ENCODE data around the gene BCL2L11.

Gene BCL2L11

DNA sequence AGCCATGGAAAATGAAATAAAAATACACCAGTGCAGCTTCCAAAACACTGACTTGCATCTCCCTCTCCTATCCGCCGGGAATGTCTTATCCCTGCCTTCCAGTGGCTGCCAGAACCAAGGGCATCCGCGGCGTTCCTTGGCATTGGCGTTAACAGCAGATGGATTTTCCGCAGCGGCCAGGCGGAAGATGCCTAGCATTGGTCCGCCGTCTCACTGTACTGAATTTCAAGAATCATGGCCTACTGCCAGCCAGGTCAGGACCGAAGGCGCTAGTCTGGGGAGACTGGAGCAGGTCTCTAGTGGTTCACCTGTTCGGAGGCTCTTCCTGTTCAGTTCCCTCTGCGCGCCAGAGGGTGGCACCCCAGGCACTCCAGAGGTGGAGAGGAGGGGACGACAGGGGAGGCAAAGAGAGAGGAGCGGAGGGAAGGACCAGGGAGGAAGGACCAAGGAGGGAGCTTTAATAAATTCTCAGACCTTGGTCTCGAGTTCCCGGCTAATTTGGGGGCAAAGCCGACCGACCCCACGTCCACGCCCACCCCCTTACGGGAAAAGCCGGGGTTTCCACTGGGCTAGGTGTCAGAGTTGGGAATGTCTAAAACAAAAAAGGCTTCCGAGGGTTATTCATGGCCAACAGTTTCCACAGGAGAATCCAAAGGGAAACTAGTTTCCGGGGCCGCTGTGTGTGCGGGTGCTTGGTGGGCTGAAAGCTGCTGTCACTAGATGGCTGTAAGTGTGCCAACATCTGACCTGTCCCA, 3.7 kb upstream of the BCL2L11 start:
- peak overlapping the region; percentile 38 for H3K4me3 ChIP-seq (ENCODE audit: low read length)
- DNase-seq (ENCODE audit: low read depth, low spot score), result peak; percentile 68

GRCh38 chr2:111117598-111118480, 2.9 kb upstream of the BCL2L11 start:
- peak overlapping the region; percentile 38 for H3K4me3 ChIP-seq (ENCODE audit: low read length)
- DNase-seq (ENCODE audit: low read depth, low spot score), result no peak

- peak overlapping the region; percentile 38 for H3K4me3 ChIP-seq (ENCODE audit: low read length)
- DNase-seq (ENCODE audit: low read depth, low spot score), result no peak
Measured at GRCh38 chr2:111118481-111118980, 2.2 kb upstream of the BCL2L11 start.

GRCh38 chr2:111118981-111119821, 1.5 kb upstream of the BCL2L11 start:
- H3K4me3 ChIP-seq (ENCODE audit: low read length), result peak overlapping the region; percentile 38
- no peak for DNase-seq (ENCODE audit: low read depth, low spot score)

DNA sequence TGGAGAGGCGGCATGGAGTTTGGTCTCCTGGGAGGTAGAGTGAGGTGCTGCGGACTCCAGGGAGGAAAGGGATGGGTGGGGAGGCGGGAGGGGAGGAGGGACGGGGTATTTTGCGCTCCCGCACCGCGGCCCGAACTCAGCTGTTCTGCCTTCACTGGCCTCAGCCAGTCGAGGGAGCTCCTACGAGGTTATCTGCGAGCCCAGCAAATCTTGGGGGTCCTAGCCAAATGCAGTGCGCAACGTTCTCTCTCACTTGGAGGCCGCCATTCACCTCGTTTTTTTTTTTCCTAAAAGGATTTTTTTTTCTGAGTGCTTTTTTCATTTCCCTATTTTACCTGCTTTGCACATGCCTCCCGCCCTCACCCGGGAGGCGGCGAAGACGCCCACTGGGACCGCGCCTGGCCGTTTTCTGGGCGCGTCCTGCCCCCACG, 877 bp upstream of the BCL2L11 start:
- H3K4me3 ChIP-seq (ENCODE audit: low read length), result peak overlapping the region; percentile 66
- no peak for DNase-seq (ENCODE audit: low read depth, low spot score)

- H3K4me3 ChIP-seq (ENCODE audit: low read length), result peak overlapping the region; percentile 66
- no peak for DNase-seq (ENCODE audit: low read depth, low spot score)
Measured at GRCh38 chr2:111121028-111121827, 514 bp downstream of the BCL2L11 start.

GRCh38 chr2:111121828-111122630, 1.3 kb downstream of the BCL2L11 start:
- DNase-seq (ENCODE audit: low read depth, low spot score), result peak; percentile 67
- peak overlapping the region; percentile 66 for H3K4me3 ChIP-seq (ENCODE audit: low read length)

DNA sequence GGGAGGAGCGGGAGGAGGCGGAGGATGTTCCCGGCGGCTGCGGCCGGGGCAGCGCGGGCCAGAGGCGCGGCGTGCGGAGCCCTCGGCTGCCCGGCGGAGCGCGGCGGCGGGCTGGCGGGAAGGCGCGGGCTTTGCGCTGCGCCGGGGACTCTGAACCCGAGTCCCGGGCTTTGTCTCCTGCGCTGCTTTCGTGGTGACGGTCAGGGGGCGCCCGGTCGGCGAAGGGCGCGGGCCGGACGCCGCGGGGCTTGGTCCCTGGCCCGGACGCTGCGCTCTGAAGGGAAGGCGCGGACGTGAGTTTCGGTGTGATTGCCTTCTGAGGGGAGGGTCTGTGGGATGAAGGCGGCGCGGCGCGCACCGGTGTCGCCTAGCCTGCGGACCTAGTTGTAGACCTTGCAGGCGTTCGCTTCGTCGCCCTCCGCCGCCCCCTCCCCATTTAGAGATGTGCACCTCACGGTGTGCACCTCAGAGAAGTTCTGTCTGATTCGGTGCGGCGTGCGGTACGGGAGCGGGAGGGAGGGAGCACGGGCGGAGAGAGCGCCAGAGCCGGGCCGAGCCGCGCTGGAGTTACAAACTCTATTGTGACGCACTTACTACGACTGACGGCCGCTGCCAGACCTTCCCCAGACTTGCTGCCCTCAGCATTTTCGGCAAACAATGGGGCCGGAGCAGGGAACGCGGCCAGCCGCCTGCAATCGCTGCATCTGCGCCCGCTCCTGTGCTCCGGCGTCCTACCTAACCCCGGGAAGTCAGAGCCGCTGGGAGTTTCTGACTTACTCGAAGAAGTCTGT, 2.1 kb downstream of the BCL2L11 start:
- peak overlapping the region; percentile 60 for H3K4me3 ChIP-seq (ENCODE audit: low read length)
- DNase-seq (ENCODE audit: low read depth, low spot score), result no peak

- DNase-seq (ENCODE audit: low read depth, low spot score), result no peak
- no peak overlapping the region for H3K4me3 ChIP-seq (ENCODE audit: low read length)
Measured at GRCh38 chr2:111123751-111124150, 3.0 kb downstream of the BCL2L11 start.

DNA sequence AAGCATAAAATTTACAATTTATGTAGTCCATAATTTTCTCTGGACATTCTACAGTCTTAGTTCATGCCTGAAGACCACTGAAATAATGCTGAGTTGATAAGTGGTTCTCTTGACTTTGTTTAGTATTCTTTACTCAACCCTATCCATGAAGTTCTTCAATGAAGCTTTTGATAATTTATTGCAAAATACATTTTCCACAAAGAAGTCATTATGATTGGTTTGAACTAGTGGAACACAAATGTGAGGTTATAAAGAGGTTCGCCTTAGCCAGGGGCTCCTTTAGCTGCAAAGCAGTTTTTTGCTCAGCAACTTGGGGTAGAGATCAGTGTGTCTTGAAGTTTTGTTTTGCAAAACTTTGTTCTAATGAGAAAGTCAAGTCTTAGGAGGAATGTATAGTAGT, 5.9 kb downstream of the BCL2L11 start:
- no peak for DNase-seq (ENCODE audit: low read depth, low spot score)
- H3K4me3 ChIP-seq (ENCODE audit: low read length), result no peak overlapping the region

DNA sequence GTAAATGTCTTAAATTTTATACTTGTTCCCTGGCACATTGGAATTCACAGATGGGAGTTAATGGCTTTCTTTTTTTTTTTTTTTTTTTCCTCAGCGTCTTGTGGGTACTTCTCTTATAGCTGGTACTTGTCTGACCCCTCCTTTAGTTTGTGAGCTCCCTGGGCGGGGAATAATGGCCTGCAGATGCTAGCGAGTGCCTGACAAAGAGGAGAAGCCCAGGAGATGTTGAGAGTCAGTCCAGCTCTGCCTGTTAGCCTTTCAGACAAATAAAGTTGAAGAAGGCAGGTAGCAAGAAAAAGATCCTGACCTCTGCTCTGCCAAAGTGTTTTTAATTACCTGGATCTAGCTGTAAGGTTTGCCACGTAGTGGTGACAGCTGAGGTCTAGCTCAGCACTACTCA, 6.6 kb downstream of the BCL2L11 start:
- no peak overlapping the region for H3K4me3 ChIP-seq (ENCODE audit: low read length)
- no peak for DNase-seq (ENCODE audit: low read depth, low spot score)

DNA sequence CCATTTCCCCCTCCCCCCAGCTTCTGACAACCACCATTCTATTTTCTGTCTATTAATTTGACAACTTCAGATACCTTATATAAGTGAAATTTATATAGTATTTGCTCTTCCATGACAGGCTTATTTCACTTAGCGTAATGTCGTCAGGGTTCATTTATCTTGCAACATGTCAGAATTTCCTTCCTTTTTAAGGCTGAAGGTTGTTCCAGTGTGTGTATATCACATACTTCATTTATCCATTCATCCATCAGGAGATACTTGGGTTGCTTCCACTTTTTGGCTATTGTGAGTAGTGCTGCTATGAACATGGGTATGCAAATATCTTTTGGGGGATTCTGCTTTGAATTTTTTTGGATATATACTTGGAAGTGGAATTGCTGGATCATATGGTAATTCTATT, 7.4 kb downstream of the BCL2L11 start:
- no peak overlapping the region for H3K4me3 ChIP-seq (ENCODE audit: low read length)
- no peak for DNase-seq (ENCODE audit: low read depth, low spot score)

GRCh38 chr2:111133603-111134002, 12.9 kb downstream of the BCL2L11 start:
- no peak for DNase-seq (ENCODE audit: low read depth, low spot score)

GRCh38 chr2:111134055-111134454, 13.3 kb downstream of the BCL2L11 start:
- DNase-seq (ENCODE audit: low read depth, low spot score), result no peak

More at GRCh38 chr2:111133603-111134002, 12.9 kb downstream of the BCL2L11 start:
- no peak overlapping the region for H3K4me3 ChIP-seq (ENCODE audit: low read length)

DNA sequence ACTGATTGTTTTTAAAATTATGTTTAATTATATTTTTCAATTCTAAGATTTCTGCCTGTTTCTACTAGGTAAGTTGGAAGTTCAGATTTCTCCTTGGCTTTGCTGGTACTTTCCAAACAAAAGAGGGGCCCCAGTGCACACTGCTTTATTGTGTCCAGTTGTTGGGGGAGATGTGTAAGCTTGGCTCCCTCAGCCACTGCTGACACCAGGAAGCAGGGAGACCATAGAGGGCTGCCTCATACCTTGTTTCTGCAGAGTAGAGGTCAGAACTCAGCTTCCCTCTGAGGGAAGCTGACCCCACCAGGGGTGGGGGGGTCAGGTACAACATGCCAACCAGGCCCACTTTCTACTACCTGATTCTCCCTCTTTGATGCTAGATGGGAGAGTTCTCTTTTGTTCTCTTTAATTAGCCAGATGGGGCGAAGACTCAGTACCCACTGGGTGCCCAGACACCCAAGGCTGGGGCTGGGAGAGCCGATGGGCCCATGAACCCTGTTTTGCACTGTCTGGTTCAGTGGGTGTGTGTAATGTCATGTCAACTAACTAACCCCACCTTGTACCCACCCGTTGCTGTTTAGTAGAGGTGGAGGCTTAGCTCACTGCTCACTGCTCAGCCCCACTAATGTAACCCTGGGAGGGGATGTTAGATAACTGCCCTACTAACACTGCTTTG, 14.7 kb downstream of the BCL2L11 start:
- no peak overlapping the region for H3K4me3 ChIP-seq (ENCODE audit: low read length)
- no peak for DNase-seq (ENCODE audit: low read depth, low spot score)

More at GRCh38 chr2:111134055-111134454, 13.3 kb downstream of the BCL2L11 start:
- no peak overlapping the region for H3K4me3 ChIP-seq (ENCODE audit: low read length)

GRCh38 chr2:111135910-111136297, 15.2 kb downstream of the BCL2L11 start:
- H3K4me3 ChIP-seq (ENCODE audit: low read length), result no peak overlapping the region
- DNase-seq (ENCODE audit: low read depth, low spot score), result no peak

Data from Jurkat, Clone E6-1 (cell line).